ENCODE data around the gene PPP5C. TPM values are rescaled to one million over a fixed set of nuclear protein-coding genes. Genes with fewer than 3 reads are reported as not detected.

PPP5C gene
- total RNA-seq, 2 donors from 2014 or later = 46.0 to 87.5 TPM

- H3K4me3 ChIP-seq = no peak overlapping the region
- TF ChIP-seq, protein P1, sequence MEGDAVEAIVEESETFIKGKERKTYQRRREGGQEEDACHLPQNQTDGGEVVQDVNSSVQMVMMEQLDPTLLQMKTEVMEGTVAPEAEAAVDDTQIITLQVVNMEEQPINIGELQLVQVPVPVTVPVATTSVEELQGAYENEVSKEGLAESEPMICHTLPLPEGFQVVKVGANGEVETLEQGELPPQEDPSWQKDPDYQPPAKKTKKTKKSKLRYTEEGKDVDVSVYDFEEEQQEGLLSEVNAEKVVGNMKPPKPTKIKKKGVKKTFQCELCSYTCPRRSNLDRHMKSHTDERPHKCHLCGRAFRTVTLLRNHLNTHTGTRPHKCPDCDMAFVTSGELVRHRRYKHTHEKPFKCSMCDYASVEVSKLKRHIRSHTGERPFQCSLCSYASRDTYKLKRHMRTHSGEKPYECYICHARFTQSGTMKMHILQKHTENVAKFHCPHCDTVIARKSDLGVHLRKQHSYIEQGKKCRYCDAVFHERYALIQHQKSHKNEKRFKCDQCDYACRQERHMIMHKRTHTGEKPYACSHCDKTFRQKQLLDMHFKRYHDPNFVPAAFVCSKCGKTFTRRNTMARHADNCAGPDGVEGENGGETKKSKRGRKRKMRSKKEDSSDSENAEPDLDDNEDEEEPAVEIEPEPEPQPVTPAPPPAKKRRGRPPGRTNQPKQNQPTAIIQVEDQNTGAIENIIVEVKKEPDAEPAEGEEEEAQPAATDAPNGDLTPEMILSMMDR (IDR thresholded peaks at IDR 0.05) = no peak
- intact Hi-C loops (cut with DNase I) = no loop called here
- peaks cover 15% of the 10 kb centered on the region for H3K36me3 ChIP-seq
- H3K27me3 ChIP-seq = no peaks in the 10 kb centered on the region
- no peak overlapping the region for H3K9ac ChIP-seq (ENCODE audit: low read depth in 2 of 2, low read length in 2 of 2)
- no peaks in the 10 kb centered on the region for H3K4me1 ChIP-seq
- DNase-seq = no peak
- no peaks in the 10 kb centered on the region for H3K9me3 ChIP-seq
- no peak overlapping the region for H3K27ac ChIP-seq
These were observed 33.8 kb downstream of the PPP5C start for GRCh38 chr19:46380690-46381089.

- Histone ChIP-seq H3K4me3 (no peak overlapping the region), H3K27ac (no peak overlapping the region), H3K9me3 (no peaks in the 10 kb centered on the region), H3K27me3 (no peaks in the 10 kb centered on the region), H3K9ac (ENCODE audit: low read depth in 2 of 2, low read length in 2 of 2) (no peak overlapping the region), H3K4me1 (no peaks in the 10 kb centered on the region), H3K36me3 (peaks cover 14% of the 10 kb centered on the region)
- TF ChIP-seq, protein P1 (IDR thresholded peaks at IDR 0.05) = no peak
- intact Hi-C loops (cut with DNase I) = no loop called here
- DNase-seq = no peak
These were observed 34.5 kb downstream of the PPP5C start for GRCh38 chr19:46381346-46381745.

- Histone ChIP-seq H3K36me3 (peaks cover 9% of the 10 kb centered on the region), H3K4me1 (no peaks in the 10 kb centered on the region), H3K4me3 (no peak overlapping the region), H3K27me3 (no peaks in the 10 kb centered on the region), H3K27ac (no peak overlapping the region), H3K9ac (ENCODE audit: low read depth in 2 of 2, low read length in 2 of 2) (no peak overlapping the region), H3K9me3 (no peaks in the 10 kb centered on the region)
- TF ChIP-seq, protein P1 (IDR thresholded peaks at IDR 0.05) = no peak
- intact Hi-C loops (cut with DNase I) = no loop called here
- no peak for DNase-seq
These were observed 35.0 kb downstream of the PPP5C start for GRCh38 chr19:46381756-46382345.

- H3K4me3 ChIP-seq = no peak overlapping the region
- no peaks in the 10 kb centered on the region for H3K4me1 ChIP-seq
- peaks cover 15% of the 10 kb centered on the region for H3K36me3 ChIP-seq
- TF ChIP-seq, protein P1 (IDR thresholded peaks at IDR 0.05) = no peak
- no peak overlapping the region for H3K9ac ChIP-seq (ENCODE audit: low read depth in 2 of 2, low read length in 2 of 2)
- H3K27me3 ChIP-seq = no peaks in the 10 kb centered on the region
- no peak for DNase-seq
- no peaks in the 10 kb centered on the region for H3K9me3 ChIP-seq
- intact Hi-C loops (cut with DNase I) = no loop called here
- H3K27ac ChIP-seq = no peak overlapping the region
These were observed 36.4 kb downstream of the PPP5C start for GRCh38 chr19:46383171-46383815.

GRCh38 chr19:46383846-46384245 lies 37.0 kb downstream of the PPP5C start:
- Histone ChIP-seq H3K27ac (no peak overlapping the region), H3K9ac (ENCODE audit: low read depth in 2 of 2, low read length in 2 of 2) (no peak overlapping the region), H3K4me3 (no peak overlapping the region), H3K36me3 (peaks cover 15% of the 10 kb centered on the region), H3K27me3 (no peaks in the 10 kb centered on the region), H3K4me1 (no peaks in the 10 kb centered on the region), H3K9me3 (no peaks in the 10 kb centered on the region)
- TF ChIP-seq, protein P1 (IDR thresholded peaks at IDR 0.05) = no peak
- DNase-seq = no peak
- intact Hi-C loops (cut with DNase I) = no loop called here
